Endothelial cell (in vitro differentiated cells): ENCODE data around the gene SLC22A16. TPM values are rescaled to one million over a fixed set of nuclear protein-coding genes. Genes with fewer than 3 reads are reported as not detected.

Experiments used
- DNase-seq: peaks from one replicate; pipeline ENCODE4 v3.0.0; 2021; ENCODE audit warnings: low spot score
- H3K27ac Mint-ChIP-seq: one replicate; pipeline ENCODE4 v1.8.0; 2021; ENCODE audit warnings: mixed read lengths, inconsistent platforms; ENCODE audit not compliant: unreplicated experiment
- H3K27me3 Mint-ChIP-seq: one replicate; pipeline ENCODE4 v1.8.0; 2021; ENCODE audit warnings: mild to moderate bottlenecking, moderate library complexity, mixed read lengths, inconsistent platforms; ENCODE audit not compliant: unreplicated experiment
- H3K36me3 Mint-ChIP-seq: one replicate; pipeline ENCODE4 v1.8.0; 2021; ENCODE audit warnings: mild to moderate bottlenecking, low read depth, mixed read lengths, inconsistent platforms; ENCODE audit not compliant: unreplicated experiment
- H3K4me1 Mint-ChIP-seq: one replicate; pipeline ENCODE4 v1.8.0; 2021; ENCODE audit warnings: mild to moderate bottlenecking, mixed read lengths, inconsistent platforms; ENCODE audit not compliant: unreplicated experiment
- H3K4me3 Mint-ChIP-seq: one replicate; pipeline ENCODE4 v1.8.0; 2021; ENCODE audit warnings: mild to moderate bottlenecking, mixed read lengths, inconsistent platforms; ENCODE audit not compliant: unreplicated experiment
- H3K9me3 Mint-ChIP-seq: one replicate; pipeline ENCODE4 v1.8.0; 2021; ENCODE audit warnings: mixed read lengths, inconsistent platforms; ENCODE audit not compliant: unreplicated experiment
- CTCF ChIP-seq: fragments of 200-600 bp; sonication (generic); IDR thresholded peaks from one replicate; pipeline ENCODE4 v1.5.0; 2021; ENCODE audit warnings: antibody characterized with exemption; ENCODE audit not compliant: unreplicated experiment
- total RNA-seq: library from RNA; stranded (reverse); fragmentation: NEBNext Ultra II Directional; extraction: Animal tissue kit (Norgen Biotek cat#: 25700); gene quantifications from one replicate; pipeline ENCODE4 v1.2.1, GENCODE V29; 2021; ENCODE audit not compliant: unreplicated experiment

The SLC22A16 gene
- total RNA-seq, 1 donor from 2014 or later = 0.54 TPM

GRCh38 chr6:110430236-110430635 lies 46.2 kb downstream of the SLC22A16 start:
- Mint-ChIP-seq H3K9me3 (no peaks in the 10 kb centered on the region), H3K27me3 (peaks cover 4% of the 10 kb centered on the region), H3K36me3 (no peaks in the 10 kb centered on the region), H3K27ac (no peak overlapping the region), H3K4me3 (no peak overlapping the region), H3K4me1 (no peaks in the 10 kb centered on the region)
- no peak for TF ChIP-seq CTCF
- DNase-seq = no peak

DNA sequence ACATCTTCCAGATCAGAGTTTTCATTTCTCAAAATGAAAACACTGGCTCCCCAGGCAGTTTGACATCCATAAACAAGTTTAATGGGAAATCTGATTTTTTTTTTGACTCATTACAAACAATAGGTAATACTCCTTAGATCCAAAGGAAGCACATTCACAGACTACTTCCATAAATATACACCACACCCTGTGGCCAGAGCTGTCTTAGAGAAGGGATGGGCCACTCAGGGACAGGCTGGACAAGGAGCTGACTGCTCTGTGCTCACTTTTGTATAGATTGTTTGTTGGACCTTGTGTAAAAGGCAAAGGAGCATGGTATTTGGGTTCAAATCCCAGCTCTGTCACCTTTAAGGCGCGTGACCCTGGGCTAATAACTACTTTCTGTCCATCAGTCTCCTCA lies 48.3 kb downstream of the SLC22A16 start:
- TF ChIP-seq CTCF = no peak
- H3K4me3 Mint-ChIP-seq = no peak overlapping the region
- no peak for DNase-seq
- H3K9me3 Mint-ChIP-seq = no peaks in the 10 kb centered on the region
- H3K36me3 Mint-ChIP-seq = no peaks in the 10 kb centered on the region
- H3K27ac Mint-ChIP-seq = no peak overlapping the region
- peaks cover 4% of the 10 kb centered on the region for H3K27me3 Mint-ChIP-seq
- H3K4me1 Mint-ChIP-seq = no peaks in the 10 kb centered on the region

DNA sequence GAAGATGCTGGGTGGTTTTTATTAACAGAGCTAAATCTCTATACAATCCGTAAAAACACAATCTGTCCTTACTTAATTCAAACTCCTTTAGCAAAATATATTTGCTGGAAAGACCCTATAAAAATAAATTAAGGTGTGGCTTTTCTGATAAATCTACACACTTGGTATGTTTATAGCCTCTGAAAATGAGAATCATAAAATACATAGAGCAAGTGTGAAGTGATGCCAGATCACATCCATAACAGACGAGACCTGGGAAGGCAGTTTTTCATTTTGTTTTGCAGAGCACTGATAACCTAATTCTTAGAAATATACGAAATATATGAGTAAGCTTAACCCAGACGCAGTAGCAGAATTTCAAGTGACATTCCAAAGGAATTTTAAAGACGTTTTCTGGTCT lies 50.6 kb downstream of the SLC22A16 start:
- Mint-ChIP-seq H3K9me3 (no peaks in the 10 kb centered on the region), H3K4me1 (no peaks in the 10 kb centered on the region), H3K27me3 (peaks cover 4% of the 10 kb centered on the region), H3K36me3 (no peaks in the 10 kb centered on the region), H3K4me3 (no peak overlapping the region), H3K27ac (no peak overlapping the region)
- no peak for DNase-seq
- TF ChIP-seq CTCF = no peak

DNA sequence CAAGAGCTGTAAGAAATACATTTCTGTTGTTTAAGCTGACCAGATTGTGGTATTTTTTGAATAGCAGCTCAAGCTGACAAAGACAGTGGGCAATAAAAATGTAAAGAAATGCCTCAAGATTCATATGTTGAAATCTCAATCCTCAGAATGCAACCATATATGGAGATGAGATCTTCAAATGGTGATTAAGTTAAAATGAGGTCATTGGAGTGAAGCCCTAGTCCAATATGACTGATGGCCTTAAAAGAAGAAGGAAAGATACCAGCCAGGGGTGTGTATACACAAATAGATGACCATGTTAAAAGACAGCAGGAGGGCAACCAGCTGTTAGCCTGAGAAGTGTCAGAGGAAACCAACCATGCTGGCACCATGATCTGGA lies 54.0 kb downstream of the SLC22A16 start:
- no peak for DNase-seq
- no peak for TF ChIP-seq CTCF
- Mint-ChIP-seq H3K4me3 (no peak overlapping the region), H3K36me3 (no peaks in the 10 kb centered on the region), H3K27ac (no peak overlapping the region), H3K27me3 (no peaks in the 10 kb centered on the region), H3K9me3 (no peaks in the 10 kb centered on the region), H3K4me1 (no peaks in the 10 kb centered on the region)

DNA sequence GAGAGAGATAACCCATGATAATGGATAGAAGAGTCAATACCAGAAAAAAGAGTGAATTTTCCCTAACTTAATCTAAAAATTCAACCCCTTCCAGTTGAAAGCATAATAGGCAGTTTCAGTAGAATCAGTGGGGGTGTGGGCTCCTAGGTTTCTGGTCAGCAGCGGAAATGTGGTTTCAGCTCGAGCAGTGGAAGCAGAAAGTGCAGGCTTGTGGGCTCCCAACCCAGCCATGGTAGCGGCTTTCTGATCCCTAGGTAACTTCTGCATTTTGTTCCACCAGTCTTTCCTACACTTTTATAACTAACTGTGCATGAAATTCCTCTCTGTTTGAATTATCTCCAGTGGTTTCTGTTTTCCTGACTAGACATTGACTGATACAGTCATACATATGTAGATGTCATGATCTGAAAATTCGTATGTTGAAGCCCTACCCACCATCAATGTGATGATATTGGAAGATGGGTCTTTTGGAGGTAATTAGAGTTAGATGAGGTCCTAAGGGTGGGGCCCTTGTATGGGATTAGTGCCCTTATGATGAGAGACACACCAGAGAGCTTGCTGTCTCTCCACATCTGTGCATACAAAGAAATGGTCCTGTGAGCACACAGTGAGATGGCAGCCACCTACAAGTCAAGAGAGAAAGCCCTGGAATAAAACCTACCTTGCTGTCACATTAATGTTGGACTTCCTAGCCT lies 54.5 kb downstream of the SLC22A16 start:
- TF ChIP-seq CTCF = no peak
- Mint-ChIP-seq H3K9me3 (no peaks in the 10 kb centered on the region), H3K27ac (no peak overlapping the region), H3K36me3 (no peaks in the 10 kb centered on the region), H3K27me3 (no peaks in the 10 kb centered on the region), H3K4me3 (no peak overlapping the region), H3K4me1 (no peaks in the 10 kb centered on the region)
- no peak for DNase-seq
